HG02981 (cell line): ENCODE results near the gene HOXB3.
"Not testable (repeated sequence)": the region's sequence is repeated elsewhere in the genome, so short reads cannot be mapped to it uniquely, and the experiment has no call there.

ENCODE experiments used
- ATAC-seq: cut with Tn5 transposase; IDR thresholded peaks from one replicate; pipeline ENCODE4 v1.9.1; 2021; ENCODE audit warnings: mild to moderate bottlenecking, moderate library complexity; ENCODE audit not compliant: unreplicated experiment

HOXB3 gene

GRCh38 chr17:48548523-48549280, 41.3 kb downstream of the HOXB3 start:
- ATAC-seq = no peak

GRCh38 chr17:48547808-48548522, 42.1 kb downstream of the HOXB3 start:
- ATAC-seq = no peak

GRCh38 chr17:48546924-48547807, 42.9 kb downstream of the HOXB3 start:
- no peak for ATAC-seq

GRCh38 chr17:48546137-48546923, 43.7 kb downstream of the HOXB3 start:
- no peak for ATAC-seq

- no peak for ATAC-seq
Observed at GRCh38 chr17:48545539-48545938, 44.5 kb downstream of the HOXB3 start.

GRCh38 chr17:48545022-48545375, 45.0 kb downstream of the HOXB3 start, which contains the start of gene HOXB2:
TSS of gene HOXB2 (minus strand) at chr17:48545109. CDS start at chr17:48544911, 198 bp downstream.
- ATAC-seq = no peak

GRCh38 chr17:48544349-48545021, 45.6 kb downstream of the HOXB3 start:
- no peak for ATAC-seq

- no peak for ATAC-seq
Observed at GRCh38 chr17:48543854-48544348, 46.1 kb downstream of the HOXB3 start.

GRCh38 chr17:48543107-48543853, 46.8 kb downstream of the HOXB3 start:
- ATAC-seq = no peak

- ATAC-seq = no peak
Observed at GRCh38 chr17:48542698-48543106, 47.3 kb downstream of the HOXB3 start.

- ATAC-seq = no peak
Observed at GRCh38 chr17:48542114-48542656, 47.9 kb downstream of the HOXB3 start.

GRCh38 chr17:48541577-48542113, 48.4 kb downstream of the HOXB3 start:
- ATAC-seq = no peak

GRCh38 chr17:48541036-48541576, 48.9 kb downstream of the HOXB3 start:
- ATAC-seq = no peak

GRCh38 chr17:48540213-48540612, 49.8 kb downstream of the HOXB3 start:
- ATAC-seq = no peak

- no peak for ATAC-seq
Observed at GRCh38 chr17:48539177-48539576, 50.9 kb downstream of the HOXB3 start.

- ATAC-seq = no peak
Observed at GRCh38 chr17:48537316-48537715, 52.7 kb downstream of the HOXB3 start.

- not testable (repeated sequence) for ATAC-seq
Observed at GRCh38 chr17:48535793-48536559, 54.1 kb downstream of the HOXB3 start.
